ENCODE results near the gene MOSMO.

DNA sequence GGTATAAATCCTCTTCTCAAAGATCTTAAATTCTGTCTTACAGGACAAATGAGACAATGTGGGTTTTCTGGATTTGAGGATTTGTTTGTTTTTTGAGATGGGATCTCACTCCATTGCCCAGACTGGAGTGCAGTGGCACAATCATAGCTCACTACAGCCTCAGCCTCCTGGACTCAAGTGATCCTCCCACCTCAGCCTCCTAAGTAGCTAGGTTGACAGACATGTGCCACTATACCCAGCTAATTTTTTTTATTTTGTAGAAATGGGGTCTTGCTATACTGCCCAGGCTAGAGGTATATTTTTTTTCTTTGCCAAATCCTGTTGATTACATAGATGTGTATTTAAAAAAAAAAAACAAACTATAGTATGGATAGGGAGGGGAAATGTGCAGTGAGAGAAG is 122.6 kb downstream of the MOSMO start:
- TF ChIP-seq CHD2 (IDR thresholded peaks at IDR 0.05; ENCODE audit: low read depth, low read length) = no peak
- no peak for TF ChIP-seq ZNF143 (CRISPR knock-in tag; IDR thresholded peaks at IDR 0.05)
- TF ChIP-seq SMC3 (conservative IDR thresholded peaks at IDR 0.05; ENCODE audit: insufficient read depth, low read depth, low read length) = no peak
- TF ChIP-seq FOXJ3 (CRISPR knock-in tag; IDR thresholded peaks at IDR 0.05) = no peak
- TF ChIP-seq, protein P1, sequence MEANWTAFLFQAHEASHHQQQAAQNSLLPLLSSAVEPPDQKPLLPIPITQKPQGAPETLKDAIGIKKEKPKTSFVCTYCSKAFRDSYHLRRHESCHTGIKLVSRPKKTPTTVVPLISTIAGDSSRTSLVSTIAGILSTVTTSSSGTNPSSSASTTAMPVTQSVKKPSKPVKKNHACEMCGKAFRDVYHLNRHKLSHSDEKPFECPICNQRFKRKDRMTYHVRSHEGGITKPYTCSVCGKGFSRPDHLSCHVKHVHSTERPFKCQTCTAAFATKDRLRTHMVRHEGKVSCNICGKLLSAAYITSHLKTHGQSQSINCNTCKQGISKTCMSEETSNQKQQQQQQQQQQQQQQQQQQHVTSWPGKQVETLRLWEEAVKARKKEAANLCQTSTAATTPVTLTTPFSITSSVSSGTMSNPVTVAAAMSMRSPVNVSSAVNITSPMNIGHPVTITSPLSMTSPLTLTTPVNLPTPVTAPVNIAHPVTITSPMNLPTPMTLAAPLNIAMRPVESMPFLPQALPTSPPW (CRISPR knock-in tag; IDR thresholded peaks at IDR 0.05) = no peak
- TF ChIP-seq ZNF274 (IDR thresholded peaks at IDR 0.05; ENCODE audit: borderline replicate concordance, low read depth, low read length) = no peak
- no peak for TF ChIP-seq EHMT2 (IDR thresholded peaks at IDR 0.05)
- TF ChIP-seq, protein P2, sequence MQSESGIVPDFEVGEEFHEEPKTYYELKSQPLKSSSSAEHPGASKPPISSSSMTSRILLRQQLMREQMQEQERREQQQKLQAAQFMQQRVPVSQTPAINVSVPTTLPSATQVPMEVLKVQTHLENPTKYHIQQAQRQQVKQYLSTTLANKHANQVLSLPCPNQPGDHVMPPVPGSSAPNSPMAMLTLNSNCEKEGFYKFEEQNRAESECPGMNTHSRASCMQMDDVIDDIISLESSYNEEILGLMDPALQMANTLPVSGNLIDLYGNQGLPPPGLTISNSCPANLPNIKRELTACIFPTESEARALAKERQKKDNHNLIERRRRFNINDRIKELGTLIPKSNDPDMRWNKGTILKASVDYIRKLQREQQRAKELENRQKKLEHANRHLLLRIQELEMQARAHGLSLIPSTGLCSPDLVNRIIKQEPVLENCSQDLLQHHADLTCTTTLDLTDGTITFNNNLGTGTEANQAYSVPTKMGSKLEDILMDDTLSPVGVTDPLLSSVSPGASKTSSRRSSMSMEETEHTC (IDR thresholded peaks at IDR 0.05) = no peak
